ENCODE data around the gene SPHK1. TPM values are rescaled to one million over a fixed set of nuclear protein-coding genes. Genes with fewer than 3 reads are reported as not detected.

SPHK1 gene
- total RNA-seq, 4 donors from 2014 or later, result 0.66 to 5.0 (median 2.5) TPM

- Histone ChIP-seq H3K36me3 (peaks cover 0 to 11% of the 10 kb centered on the region in 2 donors), H3K27ac (no peak overlapping the region), H3K27me3 (no peaks in the 10 kb centered on the region), H3K4me3 (no peak overlapping the region), H3K4me1 (peaks cover 6 to 13% of the 10 kb centered on the region in 2 donors), H3K9me3 (no peaks in the 10 kb centered on the region)
- in situ Hi-C loops (cut with MboI; ENCODE audit: low sequenced_read_pairs in 4 of 4), result no loop called here
- intact Hi-C loops (cut with DNase I; ENCODE audit: low total_unique reads), result no loop called here
- TF ChIP-seq POLR2A (IDR thresholded peaks at IDR 0.05), result no peak
- no peak for TF ChIP-seq CTCF (IDR thresholded peaks at IDR 0.05 in 4 of 5, conservative IDR thresholded peaks at IDR 0.05 in 1 of 5)
- ATAC-seq, result no peak
- no peak for DNase-seq
Measured at GRCh38 chr17:76351526-76352071, 32.8 kb upstream of the SPHK1 start.

- no peaks in the 10 kb centered on the region for H3K27me3 ChIP-seq
- peak; percentile 13 to 26 for ATAC-seq
- TF ChIP-seq POLR2A (IDR thresholded peaks at IDR 0.05) (no peak), CTCF (IDR thresholded peaks at IDR 0.05 in 4 of 5, conservative IDR thresholded peaks at IDR 0.05 in 1 of 5) (no peak)
Measured at GRCh38 chr17:76353004-76353598, 31.3 kb upstream of the SPHK1 start.

GRCh38 chr17:76353599-76354316 lies 30.7 kb upstream of the SPHK1 start, which contains the start of gene PRPSAP1:
TSS of gene PRPSAP1 (minus strand) at chr17:76353916. CDS start at chr17:76353703, 213 bp downstream.
- Histone ChIP-seq H3K9me3 (no peaks in the 10 kb centered on the region), H3K27me3 (no peaks in the 10 kb centered on the region), H3K4me3 (peak within 1 kb of the TSS; percentile 72 to 99 (median 88)), H3K27ac (peak within 1 kb of the TSS; percentile 74 to 95 (median 84)), H3K4me1 (peaks cover 6 to 13% of the 10 kb centered on the region in 2 donors), H3K36me3 (no peaks in the 10 kb centered on the region)
- intact Hi-C loops (cut with DNase I; ENCODE audit: low total_unique reads) (loop anchor here (1.0 to 2.0 kb wide), 2 partner anchors 17 to 32 kb away; no protein-coding TSS in a partner anchor), in situ Hi-C loops (cut with MboI; ENCODE audit: low sequenced_read_pairs in 4 of 4) (no loop called here)
- TF ChIP-seq CTCF (IDR thresholded peaks at IDR 0.05 in 4 of 5, conservative IDR thresholded peaks at IDR 0.05 in 1 of 5) (peak; percentile 11 to 66 (median 48)), POLR2A (IDR thresholded peaks at IDR 0.05) (peak; percentile 60 to 75)
- peak; percentile 96 for ATAC-seq
- peak; percentile 66 to 77 for DNase-seq

More at GRCh38 chr17:76353004-76353598, 31.3 kb upstream of the SPHK1 start:
- H3K9me3 ChIP-seq, result no peaks in the 10 kb centered on the region
- in situ Hi-C loops (cut with MboI; ENCODE audit: low sequenced_read_pairs in 4 of 4) (no loop called here), intact Hi-C loops (cut with DNase I; ENCODE audit: low total_unique reads) (loop anchor here (1.0 kb wide), 1 partner anchor 32 kb away; no protein-coding TSS in a partner anchor)
- peak overlapping the region; percentile 74 to 95 (median 84) for H3K27ac ChIP-seq
- H3K4me1 ChIP-seq, result peaks cover 6 to 13% of the 10 kb centered on the region in 2 donors
- DNase-seq, result peak in 1 of 2 donors; percentile 12
- H3K36me3 ChIP-seq, result no peaks in the 10 kb centered on the region
- peak overlapping the region; percentile 72 to 99 (median 88) for H3K4me3 ChIP-seq

GRCh38 chr17:76354317-76354729 lies 30.1 kb upstream of the SPHK1 start:
- Histone ChIP-seq H3K27ac (peak overlapping the region; percentile 74 to 95 (median 84)), H3K4me1 (peaks cover 6 to 13% of the 10 kb centered on the region in 2 donors), H3K4me3 (peak overlapping the region; percentile 72 to 99 (median 88)), H3K36me3 (no peaks in the 10 kb centered on the region), H3K27me3 (no peaks in the 10 kb centered on the region), H3K9me3 (no peaks in the 10 kb centered on the region)
- intact Hi-C loops (cut with DNase I; ENCODE audit: low total_unique reads), result loop anchor here (2.0 kb wide), 1 partner anchor 16 kb away; no protein-coding TSS in a partner anchor
- DNase-seq, result no peak
- no peak for ATAC-seq
- TF ChIP-seq POLR2A (IDR thresholded peaks at IDR 0.05) (no peak), CTCF (IDR thresholded peaks at IDR 0.05 in 4 of 5, conservative IDR thresholded peaks at IDR 0.05 in 1 of 5) (no peak)
- in situ Hi-C loops (cut with MboI; ENCODE audit: low sequenced_read_pairs in 4 of 4), result no loop called here

Data from gastrocnemius medialis (tissue), 4 donors.